Nephron (organoid): ENCODE data around the gene TTC34.
A peak's percentile ranks its signal among the peaks of the same experiment; 100 is the strongest.

Source experiments
- H3K27ac Mint-ChIP-seq, 3 experiments: 2 replicates each; pipeline ENCODE4 v1.8.0; 2020; ENCODE audit warnings: mixed read lengths in 3 of 3, mild to moderate bottlenecking in 2 of 3, moderate library complexity in 1 of 3
- H3K27me3 Mint-ChIP-seq: 2 replicates; pipeline ENCODE4 v1.8.0; 2021; ENCODE audit warnings: low read depth, mild to moderate bottlenecking, moderate library complexity, mixed read lengths
- H3K36me3 Mint-ChIP-seq: 2 replicates; pipeline ENCODE4 v1.8.0; 2020; ENCODE audit warnings: low read depth, mixed read lengths
- H3K4me1 Mint-ChIP-seq: 2 replicates; pipeline ENCODE4 v1.8.0; 2020; ENCODE audit warnings: mixed read lengths
- H3K4me3 Mint-ChIP-seq, 3 experiments: 2 replicates each; pipeline ENCODE4 v1.8.0; 2020; ENCODE audit warnings: mild to moderate bottlenecking in 3 of 3, mixed read lengths in 3 of 3, moderate library complexity in 2 of 3
- H3K9me3 Mint-ChIP-seq: 2 replicates; pipeline ENCODE4 v1.8.0; 2020; ENCODE audit warnings: mixed read lengths
- CTCF ChIP-seq, 3 experiments: fragments of 200-600 bp; sonication (generic); IDR thresholded peaks; one replicate each; pipeline ENCODE4 v1.5.0; 2021; ENCODE audit warnings: antibody characterized with exemption in 3 of 3; ENCODE audit not compliant: unreplicated experiment in 3 of 3

The TTC34 gene

GRCh38 chr1:2587071-2587859, 214.2 kb downstream of the TTC34 start:
- peaks cover 4% of the 10 kb centered on the region for H3K36me3 Mint-ChIP-seq
- H3K27me3 Mint-ChIP-seq: peaks cover 5% of the 10 kb centered on the region
- H3K4me3 Mint-ChIP-seq: peak overlapping the region; percentile 73 to 88 (median 84)
- H3K27ac Mint-ChIP-seq: peak overlapping the region in 1 of 3 experiments; percentile 96
- no peaks in the 10 kb centered on the region for H3K9me3 Mint-ChIP-seq
- no peak for TF ChIP-seq CTCF (IDR thresholded peaks at IDR 0.05; ENCODE audit: unreplicated experiment in 3 of 3)
- peaks cover 16% of the 10 kb centered on the region for H3K4me1 Mint-ChIP-seq

- Mint-ChIP-seq H3K4me3 (peak within 1 kb of the TSS; percentile 88 to 93 (median 92)), H3K4me1 (peaks cover 16% of the 10 kb centered on the region), H3K9me3 (no peaks in the 10 kb centered on the region), H3K27me3 (peaks cover 5% of the 10 kb centered on the region), H3K27ac (peak within 1 kb of the TSS; percentile 86 to 96 (median 94)), H3K36me3 (peaks cover 4% of the 10 kb centered on the region)
- no peak for TF ChIP-seq CTCF (IDR thresholded peaks at IDR 0.05; ENCODE audit: unreplicated experiment in 3 of 3)
Observed at GRCh38 chr1:2586154-2587070, 215.1 kb downstream of the TTC34 start, which contains the start of gene PRXL2B. TSS of gene PRXL2B (plus strand) at chr1:2586777. CDS start at chr1:2586886, 109 bp downstream.
